Measurements from ENCODE around the gene NCF4. TPM values are rescaled to one million over a fixed set of nuclear protein-coding genes. Genes with fewer than 3 reads are reported as not detected.
A peak's percentile ranks its signal among the peaks of the same experiment; 100 is the strongest.

Gene NCF4
- total RNA-seq, 5 donors from 2014 or later (not counting 1 experiment from before 2014, with no cell fraction given): 8.0 to 23.6 (median 15.9) TPM

- ATAC-seq (replicated peaks in 1 of 4) (no peak), DNase-seq (no peak)
- H3K27me3 Mint-ChIP-seq: peaks cover 40 to 48% of the 10 kb centered on the region in 2 donors
- no peaks in the 10 kb centered on the region for H3K9me3 ChIP-seq
- no peak overlapping the region for H3K4me3 ChIP-seq (ENCODE audit: control insufficient read depth in 1 of 2, extremely low read depth in 1 of 2, low read length in 1 of 2)
- no peaks in the 10 kb centered on the region for H3K36me3 ChIP-seq (ENCODE audit: control insufficient read depth in 2 of 2, extremely low read depth in 1 of 2, insufficient read depth in 1 of 2, low read length in 1 of 2)
- no peaks in the 10 kb centered on the region for H3K36me3 Mint-ChIP-seq
- H3K27ac Mint-ChIP-seq: peak overlapping the region in 1 of 2 donors; percentile 20
- H3K4me1 Mint-ChIP-seq: no peaks in the 10 kb centered on the region
- H3K27me3 ChIP-seq (replicated peaks in 1 of 2; ENCODE audit: control insufficient read depth in 2 of 2, extremely low read depth in 1 of 2, insufficient read depth in 2 of 2, low read length in 1 of 2): peaks cover 0 to 38% of the 10 kb centered on the region in 2 experiments
- H3K4me3 Mint-ChIP-seq: no peak overlapping the region
- POLR2A ChIA-PET: no interaction called here
- WGBS (ENCODE audit: insufficient coverage): 76% methylated on average over 5 of the region's 5 CpGs
- CTCF ChIA-PET: no interaction called here
- no peaks in the 10 kb centered on the region for H3K4me1 ChIP-seq (ENCODE audit: control insufficient read depth in 1 of 2, extremely low read depth in 1 of 2, insufficient read depth in 2 of 2, low read length in 2 of 2)
- H3K27ac ChIP-seq (ENCODE audit: low read length): no peak overlapping the region
- no peaks in the 10 kb centered on the region for H3K9me3 Mint-ChIP-seq
Measured at GRCh38 chr22:36846271-36846670, 14.5 kb upstream of the NCF4 start.

GRCh38 chr22:36846949-36847348 lies 13.9 kb upstream of the NCF4 start:
- Mint-ChIP-seq H3K4me1 (no peaks in the 10 kb centered on the region), H3K4me3 (no peak overlapping the region), H3K36me3 (no peaks in the 10 kb centered on the region), H3K9me3 (no peaks in the 10 kb centered on the region), H3K27ac (no peak overlapping the region), H3K27me3 (peaks cover 40 to 42% of the 10 kb centered on the region in 2 donors)
- DNase-seq (no peak), ATAC-seq (replicated peaks in 1 of 4) (no peak)
- Histone ChIP-seq H3K27ac (ENCODE audit: low read length) (no peak overlapping the region), H3K4me3 (ENCODE audit: control insufficient read depth in 1 of 2, extremely low read depth in 1 of 2, low read length in 1 of 2) (no peak overlapping the region), H3K27me3 (replicated peaks in 1 of 2; ENCODE audit: control insufficient read depth in 2 of 2, extremely low read depth in 1 of 2, insufficient read depth in 2 of 2, low read length in 1 of 2) (peaks cover 0 to 38% of the 10 kb centered on the region in 2 experiments), H3K9me3 (no peaks in the 10 kb centered on the region), H3K4me1 (ENCODE audit: control insufficient read depth in 1 of 2, extremely low read depth in 1 of 2, insufficient read depth in 2 of 2, low read length in 2 of 2) (no peaks in the 10 kb centered on the region), H3K36me3 (ENCODE audit: control insufficient read depth in 2 of 2, extremely low read depth in 1 of 2, insufficient read depth in 1 of 2, low read length in 1 of 2) (no peaks in the 10 kb centered on the region)
- ChIA-PET POLR2A (no interaction called here), CTCF (no interaction called here)
- 78% methylated on average over 3 of the region's 6 CpGs for WGBS (ENCODE audit: insufficient coverage)

GRCh38 chr22:36850056-36850455 lies 10.8 kb upstream of the NCF4 start:
- Mint-ChIP-seq H3K9me3 (no peaks in the 10 kb centered on the region), H3K27ac (no peak overlapping the region), H3K4me3 (no peak overlapping the region), H3K27me3 (peaks cover 25 to 32% of the 10 kb centered on the region in 2 donors), H3K4me1 (peaks cover 9 to 12% (median 10%) of the 10 kb centered on the region in 3 donors), H3K36me3 (no peaks in the 10 kb centered on the region)
- peaks cover 0 to 38% of the 10 kb centered on the region in 2 experiments for H3K27me3 ChIP-seq (replicated peaks in 1 of 2; ENCODE audit: control insufficient read depth in 2 of 2, extremely low read depth in 1 of 2, insufficient read depth in 2 of 2, low read length in 1 of 2)
- peaks cover 2 to 11% of the 10 kb centered on the region in 2 experiments for H3K4me1 ChIP-seq (ENCODE audit: control insufficient read depth in 1 of 2, extremely low read depth in 1 of 2, insufficient read depth in 2 of 2, low read length in 2 of 2)
- H3K36me3 ChIP-seq (ENCODE audit: control insufficient read depth in 2 of 2, extremely low read depth in 1 of 2, insufficient read depth in 1 of 2, low read length in 1 of 2): no peaks in the 10 kb centered on the region
- 65% methylated on average over 10 of the region's 14 CpGs for WGBS (ENCODE audit: insufficient coverage)
- POLR2A ChIA-PET: no interaction called here
- H3K4me3 ChIP-seq (ENCODE audit: control insufficient read depth in 1 of 2, extremely low read depth in 1 of 2, low read length in 1 of 2): no peak overlapping the region
- no peaks in the 10 kb centered on the region for H3K9me3 ChIP-seq
- H3K27ac ChIP-seq (ENCODE audit: low read length): no peak overlapping the region
- CTCF ChIA-PET: interaction anchor here in 1 of 2 donors (0.6 kb wide), 1 partner anchor 416 kb away, joined by 5 read pairs; no protein-coding TSS in a partner anchor
- DNase-seq: no peak
- no peak for ATAC-seq (replicated peaks in 1 of 4)

DNA sequence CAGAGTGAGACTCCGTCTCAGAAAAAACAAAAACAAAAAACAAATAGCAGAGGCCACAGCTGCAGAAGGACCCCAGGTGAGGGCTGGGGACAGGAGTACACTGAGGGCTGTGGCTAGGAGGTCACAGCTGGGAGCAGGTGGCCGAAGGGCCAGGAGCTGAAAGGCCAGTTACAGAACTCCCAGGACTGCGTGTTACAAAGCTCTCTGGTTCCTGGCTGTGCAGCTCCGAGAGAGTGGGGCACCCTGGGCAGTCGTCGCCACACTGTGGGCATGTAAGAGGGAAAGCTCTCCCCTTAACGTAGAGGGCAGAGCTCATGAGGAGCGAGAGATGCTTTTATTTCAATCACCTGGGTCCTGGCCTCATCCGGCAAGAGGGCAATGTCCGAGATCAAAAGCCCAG lies 10.1 kb upstream of the NCF4 start:
- H3K4me3 ChIP-seq (ENCODE audit: control insufficient read depth in 1 of 2, extremely low read depth in 1 of 2, low read length in 1 of 2): no peak overlapping the region
- Mint-ChIP-seq H3K27me3 (peaks cover 21 to 27% of the 10 kb centered on the region in 2 donors), H3K9me3 (no peaks in the 10 kb centered on the region), H3K4me1 (peaks cover 10 to 12% (median 11%) of the 10 kb centered on the region in 3 donors), H3K4me3 (no peak overlapping the region), H3K36me3 (no peaks in the 10 kb centered on the region), H3K27ac (no peak overlapping the region)
- H3K27ac ChIP-seq (ENCODE audit: low read length): no peak overlapping the region
- CTCF ChIA-PET: no interaction called here
- 96% methylated on average over 8 of the region's 10 CpGs for WGBS (ENCODE audit: insufficient coverage)
- POLR2A ChIA-PET: no interaction called here
- H3K9me3 ChIP-seq: no peaks in the 10 kb centered on the region
- peaks cover 2 to 11% of the 10 kb centered on the region in 2 experiments for H3K4me1 ChIP-seq (ENCODE audit: control insufficient read depth in 1 of 2, extremely low read depth in 1 of 2, insufficient read depth in 2 of 2, low read length in 2 of 2)
- ATAC-seq (replicated peaks in 1 of 4) (no peak), DNase-seq (no peak)
- H3K27me3 ChIP-seq (replicated peaks in 1 of 2; ENCODE audit: control insufficient read depth in 2 of 2, extremely low read depth in 1 of 2, insufficient read depth in 2 of 2, low read length in 1 of 2): peaks cover 0 to 38% of the 10 kb centered on the region in 2 experiments
- no peaks in the 10 kb centered on the region for H3K36me3 ChIP-seq (ENCODE audit: control insufficient read depth in 2 of 2, extremely low read depth in 1 of 2, insufficient read depth in 1 of 2, low read length in 1 of 2)

DNA sequence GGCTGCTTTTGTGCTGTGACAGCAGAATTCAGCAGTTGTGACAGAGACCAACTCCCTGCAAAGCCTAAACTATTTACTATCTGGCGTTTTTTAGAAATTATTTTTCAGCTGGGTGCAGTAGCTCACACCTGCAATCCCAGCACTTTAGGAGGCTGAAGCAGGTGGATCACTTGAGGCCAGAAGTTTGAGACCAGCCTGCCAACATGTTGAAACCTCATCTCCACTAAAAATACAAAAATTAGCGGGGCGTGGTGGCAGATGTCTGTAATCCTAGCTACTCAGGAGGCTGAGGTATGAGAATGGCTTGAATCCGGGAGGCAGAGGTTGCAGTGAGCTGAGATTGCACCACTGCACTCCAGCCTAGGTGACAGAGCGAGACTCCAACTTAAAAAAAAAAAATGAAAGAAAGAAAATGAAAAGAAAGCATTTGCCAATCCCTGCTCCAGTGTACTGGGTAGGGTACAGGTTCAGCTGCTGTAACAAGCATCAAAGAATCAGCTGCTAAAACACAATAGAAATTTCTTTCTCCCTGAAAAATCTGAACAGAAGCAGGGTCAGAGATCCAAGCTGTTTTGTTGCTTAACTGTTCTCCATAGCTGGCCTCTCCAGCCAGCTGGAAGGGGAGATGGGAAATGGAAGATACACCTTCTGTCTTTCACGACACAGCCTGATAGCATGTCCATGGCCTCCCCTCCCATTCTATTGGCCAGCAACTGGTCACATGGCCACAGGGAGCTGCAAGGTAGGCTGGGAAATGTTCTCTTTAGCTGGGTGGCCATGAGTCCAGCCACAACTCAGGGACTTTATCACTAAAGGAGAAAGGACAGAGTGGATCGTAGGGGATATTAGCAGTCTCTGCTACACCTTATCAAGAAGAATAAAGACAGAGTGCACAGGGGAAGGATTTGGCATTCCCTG lies 8.5 kb upstream of the NCF4 start:
- Mint-ChIP-seq H3K36me3 (no peaks in the 10 kb centered on the region), H3K27ac (no peak overlapping the region), H3K4me3 (no peak overlapping the region), H3K27me3 (peaks cover 15 to 23% of the 10 kb centered on the region in 2 donors), H3K4me1 (peaks cover 18% of the 10 kb centered on the region in 3 donors), H3K9me3 (no peaks in the 10 kb centered on the region)
- ATAC-seq (replicated peaks in 1 of 4): no peak
- ChIA-PET CTCF (interaction anchor here in 1 of 2 donors (0.8 to 1.9 kb wide), 3 partner anchors 65 to 347 kb away, joined by 3 to 10 read pairs (median 4); partner anchors contain the start of gene IFT27), POLR2A (no interaction called here)
- no peak overlapping the region for H3K4me3 ChIP-seq (ENCODE audit: control insufficient read depth in 1 of 2, extremely low read depth in 1 of 2, low read length in 1 of 2)
- H3K27me3 ChIP-seq (replicated peaks in 1 of 2; ENCODE audit: control insufficient read depth in 2 of 2, extremely low read depth in 1 of 2, insufficient read depth in 2 of 2, low read length in 1 of 2): peaks cover 0 to 28% of the 10 kb centered on the region in 2 experiments
- WGBS (ENCODE audit: insufficient coverage): 88% methylated on average over 1 of the region's 7 CpGs
- no peaks in the 10 kb centered on the region for H3K9me3 ChIP-seq
- H3K27ac ChIP-seq (ENCODE audit: low read length): no peak overlapping the region
- DNase-seq: no peak
- peaks cover 2 to 19% of the 10 kb centered on the region in 2 experiments for H3K4me1 ChIP-seq (ENCODE audit: control insufficient read depth in 1 of 2, extremely low read depth in 1 of 2, insufficient read depth in 2 of 2, low read length in 2 of 2)
- no peaks in the 10 kb centered on the region for H3K36me3 ChIP-seq (ENCODE audit: control insufficient read depth in 2 of 2, extremely low read depth in 1 of 2, insufficient read depth in 1 of 2, low read length in 1 of 2)

DNA sequence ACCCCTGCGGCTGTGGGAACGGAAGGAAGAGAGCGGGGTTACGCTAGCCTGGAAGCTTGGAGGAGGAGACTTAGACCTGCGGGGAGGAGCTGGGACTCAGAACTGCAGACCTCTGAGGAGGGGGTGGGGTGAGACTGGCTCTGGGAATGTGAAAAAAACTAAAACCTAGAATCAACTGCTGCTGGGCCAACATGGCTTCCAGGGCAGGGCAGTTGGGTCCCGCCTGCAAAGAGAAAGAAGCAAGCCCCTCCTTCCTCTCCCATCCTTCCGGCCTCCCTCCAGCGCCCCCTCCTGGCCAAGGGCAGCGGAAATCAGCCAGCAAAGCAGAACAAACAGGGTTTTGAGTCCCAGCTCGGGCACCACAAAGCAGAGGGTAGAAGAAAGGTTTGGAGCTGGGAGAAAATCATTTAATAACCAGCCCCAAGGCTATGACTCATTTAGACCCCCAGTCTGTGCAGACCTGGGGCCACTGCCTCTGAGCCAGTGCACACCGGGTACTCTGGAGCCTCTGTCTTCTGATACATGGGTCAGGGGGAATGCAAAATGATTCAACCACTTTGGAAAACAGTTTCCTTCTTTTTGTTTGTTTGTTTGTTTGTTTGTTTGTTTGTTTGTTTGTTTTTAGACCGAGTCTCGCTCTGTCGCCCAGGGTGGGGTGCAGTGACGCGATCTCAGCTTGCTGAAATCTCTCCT lies 7.3 kb upstream of the NCF4 start:
- 52% methylated on average over 9 of the region's 16 CpGs for WGBS (ENCODE audit: insufficient coverage)
- Mint-ChIP-seq H3K36me3 (no peaks in the 10 kb centered on the region), H3K4me1 (peaks cover 18% of the 10 kb centered on the region in 3 donors), H3K9me3 (no peaks in the 10 kb centered on the region), H3K4me3 (peak overlapping the region; percentile 62 to 69 (median 66)), H3K27ac (peak overlapping the region; percentile 72 to 77), H3K27me3 (peaks cover 10 to 19% of the 10 kb centered on the region in 2 donors)
- DNase-seq (peak; percentile 73 to 91 (median 86)), ATAC-seq (replicated peaks in 1 of 4) (peak; percentile 74 to 87 (median 80))
- no peaks in the 10 kb centered on the region for H3K36me3 ChIP-seq (ENCODE audit: control insufficient read depth in 2 of 2, extremely low read depth in 1 of 2, insufficient read depth in 1 of 2, low read length in 1 of 2)
- H3K4me1 ChIP-seq (ENCODE audit: control insufficient read depth in 1 of 2, extremely low read depth in 1 of 2, insufficient read depth in 2 of 2, low read length in 2 of 2): peaks cover 2 to 19% of the 10 kb centered on the region in 2 experiments
- ChIA-PET CTCF (interaction anchor here in 1 of 2 donors (0.7 to 0.9 kb wide), 2 partner anchors 77 to 346 kb away, joined by 3 to 4 read pairs; partner anchors contain the start of gene IFT27), POLR2A (no interaction called here)
- H3K4me3 ChIP-seq (ENCODE audit: control insufficient read depth in 1 of 2, extremely low read depth in 1 of 2, low read length in 1 of 2): peak overlapping the region; percentile 16 to 53
- H3K27me3 ChIP-seq (replicated peaks in 1 of 2; ENCODE audit: control insufficient read depth in 2 of 2, extremely low read depth in 1 of 2, insufficient read depth in 2 of 2, low read length in 1 of 2): peaks cover 0 to 23% of the 10 kb centered on the region in 2 experiments
- no peaks in the 10 kb centered on the region for H3K9me3 ChIP-seq
- peak overlapping the region; percentile 20 for H3K27ac ChIP-seq (ENCODE audit: low read length)
